HuH-7 (cell line): ENCODE results near the gene MYL6B.
A peak's percentile ranks its signal among the peaks of the same experiment; 100 is the strongest.
"Not testable (repeated sequence)": the region's sequence is repeated elsewhere in the genome, so short reads cannot be mapped to it uniquely, and the experiment has no call there.

Experiments used
- DNase-seq: peaks from one replicate; pipeline ENCODE4 v3.0.0; 2011; ENCODE audit warnings: low spot score

MYL6B gene

DNA sequence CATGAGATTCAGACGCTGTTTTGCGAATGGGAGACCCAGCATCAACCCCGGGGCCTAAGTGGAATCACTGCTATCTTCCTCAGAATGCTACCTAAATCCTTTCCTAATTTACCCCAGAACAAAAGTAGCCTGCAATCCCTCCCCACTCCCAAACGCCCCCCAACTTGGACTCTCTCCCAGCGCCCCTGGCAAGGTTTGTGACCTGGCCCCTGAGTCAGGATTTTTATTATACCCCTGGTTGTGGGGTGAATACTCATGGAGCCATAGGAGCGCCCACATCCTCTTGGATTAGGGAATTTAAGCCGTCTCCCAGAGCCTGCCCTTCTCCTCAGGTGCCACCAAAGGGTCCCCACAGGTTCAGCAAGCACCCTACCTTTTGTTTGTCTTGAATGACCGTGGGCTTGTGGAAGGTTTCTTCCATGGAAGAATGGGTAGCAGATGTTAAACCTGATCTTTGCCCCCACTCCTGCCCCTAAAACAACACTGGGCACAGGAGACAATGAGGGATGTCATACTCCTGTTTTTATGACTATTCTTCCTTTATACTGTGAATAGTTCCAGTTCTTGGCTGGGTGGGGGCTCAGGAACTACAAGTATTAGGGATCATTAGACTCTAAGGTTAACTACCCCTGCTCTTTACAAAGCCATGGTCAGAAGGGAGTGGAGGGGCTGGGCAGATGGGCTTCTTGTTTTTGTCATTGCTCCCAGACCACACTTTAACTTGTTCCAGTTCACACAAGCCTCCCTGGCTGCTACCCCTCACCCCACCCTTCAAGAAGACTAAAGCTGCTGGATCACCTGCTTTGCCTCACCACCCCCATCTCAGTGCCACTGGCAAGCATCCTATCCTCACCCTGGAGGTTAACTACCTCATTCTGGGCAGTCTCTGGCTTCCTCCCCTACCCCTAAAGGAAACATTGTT, 630 bp downstream of the MYL6B start:
- no peak for DNase-seq

DNA sequence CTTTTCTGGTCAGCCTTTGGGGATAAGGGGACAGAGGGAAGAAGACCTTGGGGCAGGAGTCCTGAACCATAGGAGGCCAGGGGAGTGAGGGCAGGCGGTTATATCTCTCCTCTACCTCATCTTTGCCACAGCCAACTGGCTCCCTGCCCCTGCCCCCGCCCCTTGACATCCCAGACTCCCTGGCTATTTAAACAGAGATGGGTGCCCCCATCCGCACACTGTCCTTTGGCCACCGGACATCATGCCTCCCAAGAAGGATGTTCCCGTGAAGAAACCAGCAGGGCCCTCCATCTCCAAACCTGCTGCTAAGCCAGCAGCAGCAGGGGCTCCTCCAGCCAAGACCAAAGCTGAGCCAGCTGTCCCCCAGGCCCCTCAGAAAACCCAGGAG, 1.3 kb downstream of the MYL6B start:
- DNase-seq, result no peak

DNA sequence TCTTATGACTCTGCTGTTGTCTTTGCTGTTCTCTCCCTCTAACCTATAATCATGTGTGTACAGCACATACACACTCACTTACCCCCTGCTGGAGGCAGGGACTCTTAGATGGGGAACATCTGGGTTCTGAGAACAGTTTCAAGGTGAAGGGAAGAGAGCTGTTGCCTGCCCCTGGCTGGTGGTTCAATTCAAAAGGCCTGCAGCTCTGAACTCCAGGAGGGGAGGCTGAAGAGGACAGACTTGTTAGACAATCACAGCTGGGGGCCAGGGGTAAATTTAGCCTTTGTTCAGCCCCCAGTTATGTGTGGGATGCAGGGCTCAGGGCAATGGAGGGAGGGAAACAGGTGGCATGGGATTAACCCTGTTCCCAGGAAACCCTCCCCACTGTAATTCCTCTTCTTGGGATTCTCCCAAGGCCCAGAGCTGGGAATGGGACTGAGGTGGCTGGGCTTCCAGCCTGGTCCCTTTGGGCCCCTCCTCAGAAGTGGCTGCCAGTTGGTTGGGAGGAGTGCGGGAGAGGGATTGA, 1.9 kb downstream of the MYL6B start:
- no peak for DNase-seq

DNA sequence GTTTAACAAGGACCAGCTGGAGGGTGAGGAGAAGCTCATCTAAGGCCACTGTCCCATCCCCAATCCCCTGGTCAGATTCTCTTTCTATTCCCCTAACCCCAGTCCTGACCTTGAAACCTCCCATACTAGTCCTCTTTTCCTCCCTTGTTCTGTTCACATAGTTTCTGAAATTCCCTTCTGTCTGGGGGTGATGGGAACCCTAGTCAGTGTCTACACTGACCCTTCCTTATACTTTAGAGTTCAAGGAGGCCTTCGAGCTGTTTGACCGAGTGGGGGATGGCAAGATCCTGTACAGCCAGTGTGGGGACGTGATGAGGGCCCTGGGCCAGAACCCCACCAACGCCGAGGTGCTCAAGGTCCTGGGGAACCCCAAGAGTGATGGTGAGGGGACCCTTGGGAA, 2.4 kb downstream of the MYL6B start:
- no peak for DNase-seq

DNA sequence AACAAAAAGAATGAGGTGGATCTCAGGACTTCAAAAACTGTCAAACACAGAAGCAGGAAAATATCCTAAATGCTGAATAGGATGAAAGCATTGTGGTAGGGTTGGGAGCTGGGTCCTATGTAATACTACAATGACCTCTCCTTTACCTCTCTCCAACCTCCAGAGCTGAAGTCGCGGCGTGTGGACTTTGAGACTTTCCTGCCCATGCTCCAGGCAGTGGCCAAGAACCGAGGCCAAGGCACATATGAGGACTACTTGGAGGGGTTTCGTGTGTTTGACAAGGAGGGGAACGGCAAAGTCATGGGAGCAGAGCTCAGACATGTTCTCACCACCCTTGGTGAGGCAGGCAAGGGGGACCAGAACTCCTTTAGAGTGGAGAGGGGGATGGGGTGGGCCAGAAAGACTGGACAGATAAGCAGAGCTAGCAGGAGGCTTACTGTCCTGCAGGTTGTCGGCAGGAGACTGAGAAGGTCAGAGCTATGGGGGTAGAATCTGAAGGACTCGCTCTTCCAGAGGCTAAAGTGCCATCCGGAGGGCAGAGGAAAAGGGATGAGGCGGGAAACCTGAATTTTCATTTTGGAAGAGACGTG, 3.0 kb downstream of the MYL6B start:
- DNase-seq, result no peak

DNA sequence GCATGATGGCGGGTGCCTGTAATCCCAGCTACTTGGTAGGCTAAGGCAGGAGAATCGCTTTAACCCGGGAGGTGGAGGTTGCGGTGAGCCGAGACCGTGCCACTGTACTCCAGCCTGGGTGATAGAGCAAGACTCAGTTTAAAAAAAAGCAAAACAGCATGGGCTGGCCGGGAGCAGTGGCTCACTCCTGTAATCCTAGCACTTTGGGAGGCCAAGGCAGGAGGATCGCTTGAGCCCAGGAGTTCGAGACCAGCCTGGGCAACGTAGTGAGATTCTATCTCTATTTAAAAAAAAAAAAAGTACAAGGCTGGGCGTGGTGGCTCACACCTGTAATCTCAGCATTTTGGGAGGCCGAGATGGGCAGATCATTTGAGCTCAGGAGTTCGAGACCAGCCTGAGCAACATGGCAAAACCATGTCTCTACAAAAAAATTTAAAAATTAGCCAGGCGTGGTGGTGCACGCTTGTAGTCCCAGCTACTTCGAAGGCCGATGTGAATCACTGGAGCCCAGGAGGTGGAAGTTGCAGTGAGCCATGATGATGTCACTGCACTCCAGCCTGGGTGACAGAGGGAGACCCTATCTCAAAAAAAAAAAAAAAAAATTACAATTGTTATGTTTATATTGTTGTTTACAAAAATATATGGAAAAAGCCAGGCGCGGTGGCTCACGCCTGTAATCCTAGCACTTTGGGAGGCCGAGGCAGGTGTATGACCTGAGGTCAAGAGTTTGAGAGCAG, 4.2 kb downstream of the MYL6B start:
- DNase-seq, result not testable (repeated sequence)

DNA sequence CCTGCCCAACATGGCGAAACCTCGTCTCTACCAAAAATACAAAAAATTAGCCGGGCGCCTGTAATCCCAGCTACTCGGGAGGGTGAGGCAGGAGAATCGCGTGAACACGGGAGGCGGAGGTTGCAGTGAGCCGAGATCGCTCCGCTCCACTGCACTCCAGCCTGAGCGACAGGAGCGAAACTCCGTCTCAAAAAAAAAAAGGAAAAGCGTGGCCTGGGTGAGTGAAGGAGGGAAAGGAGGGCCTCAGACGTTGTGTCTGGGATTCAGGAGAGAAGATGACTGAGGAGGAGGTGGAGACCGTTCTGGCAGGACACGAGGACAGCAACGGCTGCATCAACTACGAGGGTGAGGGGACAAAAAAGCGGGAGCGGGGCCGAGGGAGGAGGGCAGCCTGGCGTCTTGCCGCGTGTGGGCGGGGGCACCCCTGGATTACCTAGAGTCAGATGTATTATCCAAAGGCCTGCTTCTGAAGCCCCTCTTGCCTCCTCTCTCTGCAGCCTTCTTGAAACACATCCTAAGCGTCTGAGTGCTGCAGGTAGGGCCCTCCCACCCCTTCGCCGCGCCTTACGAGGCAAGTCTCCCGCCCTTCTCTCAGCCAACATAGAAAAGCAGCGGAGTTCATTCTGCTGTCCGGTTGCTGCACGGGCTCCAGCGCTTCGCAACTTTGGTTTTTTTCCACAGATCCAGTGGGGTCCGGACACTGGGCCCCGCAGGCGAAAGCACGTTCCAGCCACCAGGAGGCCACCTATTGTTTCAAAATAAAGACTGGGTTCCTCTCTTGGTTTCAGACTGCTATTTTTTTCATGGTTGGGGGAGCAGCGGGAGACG, 5.0 kb downstream of the MYL6B start:
- DNase-seq, result peak; percentile 82

DNA sequence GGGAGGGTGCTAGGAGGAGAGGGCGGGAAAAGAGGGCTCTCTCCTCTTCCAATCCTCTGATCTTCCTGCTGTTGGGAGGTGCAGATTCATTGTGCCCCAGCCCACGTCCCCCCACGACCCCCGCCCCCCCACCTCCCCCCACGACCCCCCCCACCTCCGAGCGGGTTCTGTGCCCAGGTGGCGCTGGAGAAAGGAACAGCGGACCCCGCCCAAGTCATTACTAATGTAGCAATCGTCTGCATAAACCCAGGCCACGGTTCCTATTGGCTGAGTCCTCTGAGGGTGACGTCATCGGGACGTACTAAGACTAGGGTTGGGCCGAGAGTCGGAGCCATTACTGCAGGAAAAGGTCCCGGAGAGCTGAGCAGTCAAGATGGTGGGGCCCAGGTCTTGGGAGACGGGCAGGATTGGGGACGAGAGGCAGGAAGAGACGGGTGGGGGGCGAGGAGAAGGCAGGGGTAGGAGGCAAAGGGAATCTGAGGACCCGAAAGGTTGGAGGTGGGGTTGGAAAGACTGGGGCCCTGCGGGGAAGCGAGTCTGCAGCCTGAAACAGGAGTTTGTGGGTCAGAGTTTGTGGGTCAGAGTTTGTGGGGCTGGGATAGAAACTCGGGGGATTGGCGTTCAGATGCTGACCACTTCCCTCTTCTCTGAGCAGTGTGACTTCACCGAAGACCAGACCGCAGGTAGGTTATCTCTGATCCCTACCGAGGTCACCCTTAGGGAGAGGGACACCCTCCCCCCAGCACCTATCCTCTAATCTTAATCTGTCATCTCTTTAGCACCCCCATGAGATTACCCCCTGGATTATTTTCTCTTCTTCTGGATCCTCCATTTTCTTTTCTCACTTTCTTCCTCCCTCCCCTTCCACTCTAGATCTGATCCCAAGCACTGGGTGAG, 5.9 kb downstream of the MYL6B start, which contains the start of gene MYL6:
TSS of gene MYL6 (plus strand) at position 331 of the 897 bp plus-strand sequence. CDS start at position 374, 43 bp downstream.
- DNase-seq, result peak; percentile 97

DNA sequence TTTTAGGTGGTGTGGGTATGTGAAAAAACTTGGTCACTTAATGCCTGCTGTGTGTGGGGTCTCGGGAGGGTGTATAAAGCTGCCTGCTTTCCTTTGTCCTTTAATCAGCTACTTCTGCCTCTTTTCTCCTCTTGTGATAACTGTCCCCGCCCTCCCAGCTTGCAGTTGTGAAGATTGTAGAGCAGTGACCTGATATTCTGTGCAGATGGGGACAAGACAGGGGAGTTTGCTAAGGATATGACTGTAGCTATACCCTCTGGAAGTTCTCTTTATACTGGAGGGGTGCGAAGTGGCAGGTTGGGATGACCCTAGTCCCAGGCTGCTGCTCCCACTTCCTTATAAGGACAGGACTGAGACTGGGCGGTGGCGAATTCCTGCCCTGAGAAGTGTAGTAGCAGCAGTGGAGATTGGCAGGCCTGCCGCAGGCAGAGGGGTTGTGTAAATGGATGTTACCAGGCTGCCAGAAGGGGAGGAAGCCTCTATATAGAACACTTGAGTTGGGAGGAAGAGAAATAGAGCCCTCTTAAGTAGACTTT, 6.6 kb downstream of the MYL6B start:
- DNase-seq, result peak; percentile 40

DNA sequence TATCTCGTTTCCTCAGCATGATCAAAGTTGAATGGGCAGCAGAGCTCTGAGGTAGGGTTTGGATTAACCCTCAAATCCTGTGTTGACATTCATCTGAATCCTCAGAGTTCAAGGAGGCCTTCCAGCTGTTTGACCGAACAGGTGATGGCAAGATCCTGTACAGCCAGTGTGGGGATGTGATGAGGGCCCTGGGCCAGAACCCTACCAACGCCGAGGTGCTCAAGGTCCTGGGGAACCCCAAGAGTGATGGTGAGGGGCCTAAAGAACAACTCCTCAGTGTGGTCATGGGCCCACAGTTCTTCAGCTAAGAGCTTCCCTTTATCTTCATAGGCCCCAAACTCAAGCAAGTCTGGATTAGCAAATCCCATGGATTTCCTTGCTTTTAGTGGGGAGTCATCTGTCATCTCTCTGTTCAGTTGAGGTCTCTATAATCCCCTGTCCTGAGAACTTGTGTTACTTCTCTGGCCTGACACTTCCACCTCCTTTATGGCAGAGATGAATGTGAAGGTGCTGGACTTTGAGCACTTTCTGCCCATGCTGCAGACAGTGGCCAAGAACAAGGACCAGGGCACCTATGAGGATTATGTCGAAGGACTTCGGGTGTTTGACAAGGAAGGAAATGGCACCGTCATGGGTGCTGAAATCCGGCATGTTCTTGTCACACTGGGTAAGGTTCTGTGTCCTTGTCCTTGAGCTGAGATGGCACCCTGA, 7.2 kb downstream of the MYL6B start:
- no peak for DNase-seq

DNA sequence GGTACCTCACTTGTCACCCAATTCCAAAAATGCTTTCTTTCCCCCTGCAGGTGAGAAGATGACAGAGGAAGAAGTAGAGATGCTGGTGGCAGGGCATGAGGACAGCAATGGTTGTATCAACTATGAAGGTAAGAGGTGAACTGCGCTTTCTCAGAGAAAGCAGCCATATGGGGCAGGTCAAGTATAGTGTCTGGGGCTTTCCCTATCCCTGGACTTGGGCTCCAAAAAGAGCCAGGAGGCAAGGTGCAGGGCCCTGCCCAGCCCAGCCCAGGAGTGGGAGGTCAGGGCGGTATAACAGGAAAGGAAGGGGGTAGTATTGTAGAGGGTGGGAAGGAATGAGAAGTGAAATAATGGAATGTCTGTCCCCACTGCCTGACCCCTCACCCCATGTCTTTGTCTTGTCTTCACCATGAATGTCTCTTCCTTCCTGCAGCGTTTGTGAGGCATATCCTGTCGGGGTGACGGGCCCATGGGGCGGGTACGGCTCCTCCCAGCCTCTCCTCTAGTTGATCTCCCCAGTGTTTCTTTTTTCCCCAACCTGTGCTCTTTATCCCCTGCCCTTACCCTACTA, 7.9 kb downstream of the MYL6B start:
- no peak for DNase-seq

DNA sequence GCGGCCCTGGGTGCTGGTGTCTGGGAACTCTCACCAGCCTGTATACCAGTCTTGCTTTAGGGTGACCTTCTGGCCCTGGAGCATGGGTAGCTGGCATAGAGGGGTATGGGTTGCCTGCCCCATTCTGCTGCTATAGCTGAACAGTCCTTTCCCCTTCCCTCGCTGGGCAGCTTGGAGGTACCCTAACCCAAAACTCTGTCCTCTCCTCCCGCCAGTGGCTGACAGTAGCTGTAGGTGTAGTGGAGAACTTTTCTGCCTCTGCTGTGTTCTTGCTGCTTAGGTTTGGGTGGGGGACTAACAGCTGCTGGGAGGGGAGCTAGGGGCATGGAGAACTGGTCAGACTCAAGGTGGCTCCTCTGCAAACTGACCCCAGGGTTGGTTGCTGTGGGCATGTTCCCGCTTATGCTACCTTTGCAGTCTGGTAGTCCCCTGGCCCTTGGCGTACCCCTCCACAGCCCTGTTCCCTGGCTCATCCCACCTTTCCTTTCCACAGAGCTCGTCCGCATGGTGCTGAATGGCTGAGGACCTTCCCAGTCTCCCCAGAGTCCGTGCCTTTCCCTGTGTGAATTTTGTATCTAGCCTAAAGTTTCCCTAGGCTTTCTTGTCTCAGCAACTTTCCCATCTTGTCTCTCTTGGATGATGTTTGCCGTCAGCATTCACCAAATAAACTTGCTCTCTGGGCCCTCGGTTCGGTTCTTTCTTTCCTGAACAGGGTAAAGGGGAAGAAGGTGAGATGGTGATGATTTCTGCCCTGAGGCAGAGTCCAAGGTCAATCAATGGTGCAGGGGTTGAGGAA, 8.7 kb downstream of the MYL6B start:
- DNase-seq, result no peak

DNA sequence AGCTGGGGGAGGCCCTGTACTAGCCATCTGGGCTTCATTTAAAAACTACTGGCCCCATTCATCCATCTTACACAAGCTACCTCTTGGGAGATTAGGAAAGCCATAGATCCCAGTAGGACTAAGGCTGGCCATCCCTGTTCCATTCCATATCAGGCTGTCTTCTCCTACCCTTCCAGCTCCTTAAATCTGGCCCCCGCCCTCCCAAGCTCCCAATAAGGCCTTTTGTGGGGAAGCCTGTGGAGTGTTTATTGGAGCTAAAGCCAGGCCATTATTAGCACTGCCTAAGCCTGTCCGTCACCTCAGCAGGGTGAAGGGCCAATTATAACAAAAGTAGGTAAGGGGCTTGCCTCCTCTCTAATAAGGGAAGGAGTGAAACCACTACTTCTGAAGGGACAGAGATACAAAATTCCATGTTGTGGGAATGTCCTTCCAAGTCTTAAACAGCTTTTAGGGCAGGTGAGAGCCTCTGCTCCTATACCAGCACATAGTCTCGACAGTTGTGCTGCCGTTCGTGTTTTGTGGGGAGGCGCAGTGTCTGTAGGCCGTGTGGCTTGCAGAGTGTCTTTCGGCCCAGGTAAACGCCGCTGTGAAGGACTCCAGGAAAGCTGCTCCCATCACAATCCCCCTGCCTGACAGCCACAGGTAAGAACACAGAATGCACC, 9.4 kb downstream of the MYL6B start:
- DNase-seq, result no peak

DNA sequence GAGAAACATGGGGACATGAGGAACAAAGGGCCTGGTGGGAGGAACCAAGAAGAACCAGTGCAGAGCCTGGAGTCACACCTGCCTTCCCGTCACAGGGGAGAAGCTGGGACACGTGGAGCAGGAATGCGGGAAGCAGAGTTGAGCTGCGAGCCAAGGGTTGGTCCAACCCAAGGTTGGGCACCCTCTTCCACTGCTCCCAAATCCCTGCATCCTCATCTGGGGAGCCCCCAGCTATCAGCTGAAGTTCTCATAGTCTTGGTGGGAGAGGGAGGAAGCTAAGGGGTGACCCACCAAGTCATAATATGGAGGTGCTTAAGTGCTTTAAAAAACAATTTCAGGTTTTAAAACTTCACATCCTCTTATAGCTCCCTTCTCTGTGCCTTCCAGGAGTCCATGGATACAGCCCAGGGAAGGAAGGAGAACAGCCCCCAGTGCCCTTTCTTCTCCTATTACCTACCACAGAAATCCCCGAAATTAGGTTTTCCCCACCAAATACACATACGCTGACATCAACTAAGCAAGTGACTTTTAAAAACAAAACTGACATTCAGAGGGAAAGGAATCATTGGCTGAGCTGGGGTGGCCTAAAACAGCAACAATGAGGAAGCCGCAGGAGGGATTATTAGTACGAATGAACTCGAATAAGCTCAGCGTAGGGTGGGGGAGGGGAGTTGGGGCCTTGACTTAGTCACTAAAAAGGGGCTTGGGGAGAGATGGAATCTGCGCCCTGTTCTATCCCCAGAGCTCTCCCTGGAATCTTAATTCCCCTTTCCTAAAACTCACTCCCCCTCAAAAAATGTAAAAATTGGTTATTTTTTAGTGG, 10.3 kb downstream of the MYL6B start:
- no peak for DNase-seq

DNA sequence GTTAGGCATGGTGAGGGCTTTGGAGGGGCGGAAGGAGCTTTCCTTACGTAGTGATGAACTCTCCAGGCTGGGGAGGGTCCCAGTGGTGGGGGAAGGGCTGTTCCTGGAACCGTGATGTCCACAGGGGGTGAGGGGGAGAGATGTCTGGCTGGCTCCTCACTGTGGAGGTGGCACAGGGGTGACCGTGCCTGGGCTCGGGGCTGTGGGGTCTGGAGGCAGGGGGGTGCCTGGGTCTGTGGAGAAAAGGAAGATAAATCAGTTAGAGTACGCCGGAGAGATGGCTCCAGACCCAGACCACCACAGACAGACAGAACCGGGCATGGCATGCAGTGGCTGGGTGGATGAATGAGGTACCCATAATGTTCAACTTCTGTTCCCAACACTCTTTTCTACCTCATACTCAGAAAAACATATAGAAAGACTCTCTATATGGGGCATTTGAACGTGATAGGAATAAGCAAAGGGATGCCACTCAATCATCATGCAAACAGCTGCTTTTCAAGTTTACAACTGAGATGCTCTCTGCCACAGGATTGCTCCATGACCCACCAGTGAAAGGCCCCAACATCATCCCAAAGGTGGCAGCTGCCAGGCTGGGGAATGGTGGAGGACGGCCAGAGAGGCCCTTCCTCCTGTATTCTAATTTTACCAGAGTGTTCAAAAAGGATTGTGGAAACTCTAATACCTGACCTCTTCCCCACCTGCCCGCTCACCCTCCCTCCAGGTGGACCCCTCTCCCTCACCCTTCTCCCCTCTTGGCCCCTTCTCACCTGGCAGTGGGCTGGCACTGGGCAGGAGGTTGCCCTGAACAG, 11.4 kb downstream of the MYL6B start:
- DNase-seq, result no peak

DNA sequence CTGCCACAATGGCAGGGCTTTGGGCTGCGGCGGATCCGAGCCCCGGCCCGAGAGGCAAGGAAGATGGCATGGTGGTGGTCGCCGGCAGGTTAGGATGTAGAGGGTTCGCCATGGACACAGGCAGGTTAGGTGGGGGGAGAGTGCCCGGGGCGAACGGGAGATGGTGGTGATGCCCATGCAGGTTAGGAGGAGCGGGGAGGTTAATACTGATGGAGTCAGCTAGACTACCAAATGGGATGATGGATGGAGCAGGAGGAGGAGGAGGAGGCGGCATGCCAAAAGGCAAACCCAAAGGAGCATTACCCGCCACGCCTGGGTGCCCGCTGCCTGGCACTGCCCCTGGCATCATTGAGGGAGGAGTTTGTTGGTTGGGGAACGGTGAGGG, 11.9 kb downstream of the MYL6B start:
- DNase-seq, result no peak
